HL-60 (cell line): ENCODE measurements around the gene SUMO4.
A peak's percentile ranks its signal among the peaks of the same experiment; 100 is the strongest.

Experiments used
- DNase-seq, 2 experiments: peaks; one replicate each; pipeline ENCODE4 v3.0.0-alpha.2; 2010 to 2020; ENCODE audit warnings: low read depth in 1 of 2, low spot score in 1 of 2
- H3K27ac ChIP-seq: fragments of 250-450 bp; sonication (Bioruptor Pico); replicated peaks from 2 replicates; pipeline ENCODE4 v1.5.1; 2020; ENCODE audit warnings: mild to moderate bottlenecking, moderate library complexity
- H3K27me3 ChIP-seq: fragments of 250-450 bp; sonication (Bioruptor Pico); 2 replicates; pipeline ENCODE4 v1.5.1; 2021; ENCODE audit warnings: mild to moderate bottlenecking, moderate library complexity; ENCODE audit not compliant: insufficient read depth, poor library complexity, severe bottlenecking
- H3K4me3 ChIP-seq: replicated peaks from 2 replicates; pipeline ENCODE4 v1.5.1; 2011; ENCODE audit warnings: mild to moderate bottlenecking, control low read depth, low read length; ENCODE audit not compliant: insufficient read depth
- CTCF ChIP-seq: IDR thresholded peaks from one replicate; pipeline ENCODE4 v1.5.1; 2011; ENCODE audit warnings: low read length, control low read depth, inconsistent platforms; ENCODE audit not compliant: insufficient read depth
- GABPA ChIP-seq: IDR thresholded peaks from 2 replicates; pipeline ENCODE4 v1.6.1; 2012; ENCODE audit warnings: low read depth
- POLR2AphosphoS5 ChIP-seq: IDR thresholded peaks from 2 replicates; pipeline ENCODE4 v1.6.1; 2012; ENCODE audit warnings: low read depth
- REST ChIP-seq: IDR thresholded peaks from 2 replicates; pipeline ENCODE4 v1.6.1; 2012; ENCODE audit warnings: low read depth; ENCODE audit not compliant: insufficient replicate concordance
- SPI1 ChIP-seq: IDR thresholded peaks from 2 replicates; pipeline ENCODE4 v1.6.1; 2012; ENCODE audit warnings: low read depth, mild to moderate bottlenecking, borderline replicate concordance

The SUMO4 gene

GRCh38 chr6:149410557-149410956 is 10.5 kb downstream of the SUMO4 start:
- DNase-seq: peak in 1 of 2 experiments; percentile 21
- no peak for TF ChIP-seq REST
- TF ChIP-seq GABPA: no peak
- no peak for TF ChIP-seq POLR2AphosphoS5
- TF ChIP-seq SPI1: no peak
- no peak for TF ChIP-seq CTCF
- Histone ChIP-seq H3K27me3 (no peaks in the 10 kb centered on the region), H3K27ac (no peak overlapping the region), H3K4me3 (no peak overlapping the region)

GRCh38 chr6:149414009-149414408 is 13.9 kb downstream of the SUMO4 start:
- no peak for DNase-seq
- H3K27me3 ChIP-seq: no peaks in the 10 kb centered on the region
- TF ChIP-seq POLR2AphosphoS5 (no peak), CTCF (no peak), REST (no peak), GABPA (no peak), SPI1 (no peak)
- no peak overlapping the region for H3K27ac ChIP-seq
- no peak overlapping the region for H3K4me3 ChIP-seq

GRCh38 chr6:149414821-149415220 is 14.8 kb downstream of the SUMO4 start:
- TF ChIP-seq REST: no peak
- no peak overlapping the region for H3K27ac ChIP-seq
- no peak overlapping the region for H3K4me3 ChIP-seq
- H3K27me3 ChIP-seq: no peaks in the 10 kb centered on the region
- no peak for DNase-seq
